Panc1 (cell line): Measurements from ENCODE around the gene TP53I11. TPM values are rescaled to one million over a fixed set of nuclear protein-coding genes. Genes with fewer than 3 reads are reported as not detected.

ENCODE experiments used
- ATAC-seq: fragments of 200-7000 bp; cut with Tn5 transposase; 2 replicates; pipeline ENCODE4 v1.9.1; 2020; ENCODE audit warnings: mild to moderate bottlenecking, moderate library complexity
- BruUV-seq: library from RNA; stranded (reverse); fragments of 400-500 nt; replicated peaks from 2 replicates; lab custom pipeline; 2021; lab: Mats Ljungman, UMichigan
- CTCF ChIA-PET: fragments of 300-600 bp; sonication (Branson Sonifier 250); formaldehyde crosslinking; loops from one replicate; lab custom pipeline; 2022; ENCODE audit warnings: antibody characterized with exemption; lab: Charles Lee
- POLR2A ChIA-PET: fragments of 300-600 bp; sonication (Branson Sonifier 250); formaldehyde crosslinking; loops from one replicate; lab custom pipeline; 2022; ENCODE audit warnings: antibody characterized with exemption; lab: Charles Lee
- DNase-seq: peaks from one replicate; pipeline ENCODE4 v3.0.0-alpha.2; 2010; ENCODE audit warnings: low read depth, low spot score
- H3K27ac ChIP-seq: 2 replicates; pipeline ENCODE4 v1.5.1; 2011; ENCODE audit warnings: mild to moderate bottlenecking, low read length, inconsistent platforms
- H3K27me3 ChIP-seq: fragments of 200-500 bp; sonication (Bioruptor generic); 2 replicates; pipeline ENCODE4 v1.6.0; 2014; ENCODE audit warnings: low read length, inconsistent platforms; ENCODE audit not compliant: control insufficient read depth, insufficient read depth
- H3K36me3 ChIP-seq: fragments of 200-500 bp; sonication (Bioruptor generic); 2 replicates; pipeline ENCODE4 v1.5.1; 2014; ENCODE audit warnings: inconsistent platforms, mild to moderate bottlenecking, low read length, moderate library complexity; ENCODE audit not compliant: control insufficient read depth, insufficient read depth
- H3K4me1 ChIP-seq: 2 replicates; pipeline ENCODE4 v1.5.1; 2011; ENCODE audit warnings: inconsistent platforms, mild to moderate bottlenecking, low read length, moderate library complexity; ENCODE audit not compliant: control insufficient read depth, insufficient read depth
- H3K4me3 ChIP-seq, 2 experiments: 2 replicates each; pipeline ENCODE4 v1.5.1; 2011 to 2012; ENCODE audit warnings: low read depth in 2 of 2, low read length in 2 of 2, mild to moderate bottlenecking in 2 of 2, inconsistent platforms in 1 of 2, moderate library complexity in 1 of 2
- H3K9me3 ChIP-seq: fragments of 200-500 bp; sonication (Bioruptor generic); 2 replicates; pipeline ENCODE4 v1.5.1; 2014; ENCODE audit warnings: low read depth, mild to moderate bottlenecking, inconsistent platforms, low read length, moderate library complexity; ENCODE audit not compliant: control insufficient read depth, insufficient read depth
- CTCF ChIP-seq: fragments of 450-650 bp; IDR thresholded peaks from 2 replicates; pipeline ENCODE4 v1.5.1; 2017; ENCODE audit warnings: mild to moderate bottlenecking
- POLR2AphosphoS5 ChIP-seq: IDR thresholded peaks from 2 replicates; pipeline ENCODE4 v1.6.1; 2012; ENCODE audit warnings: mild to moderate bottlenecking, low read depth, low read length, moderate library complexity
- REST ChIP-seq, 2 experiments: IDR thresholded peaks; 2 replicates each; pipeline ENCODE4 v1.6.1; 2011 to 2012; ENCODE audit warnings: low read depth in 2 of 2, control low read depth in 1 of 2, low read length in 1 of 2, mild to moderate bottlenecking in 1 of 2, moderate library complexity in 1 of 2; ENCODE audit not compliant: insufficient read depth in 1 of 2
- SIN3A ChIP-seq: IDR thresholded peaks from 2 replicates; pipeline ENCODE4 v1.6.1; 2012; ENCODE audit warnings: low read depth, mild to moderate bottlenecking, low read length, moderate library complexity, borderline replicate concordance; ENCODE audit not compliant: insufficient read depth
- TCF7L2 ChIP-seq: IDR thresholded peaks from 2 replicates; pipeline ENCODE4 v1.6.1; 2011; ENCODE audit warnings: mild to moderate bottlenecking, low read depth, low read length, inconsistent platforms
- in situ Hi-C: cut with HindIII; loops from 2 replicates; pipeline ENCODE4 v1.10.0; 2016; ENCODE audit warnings: low sequenced_read_pairs, low pct_unique_long_range_greater_than_20kb
- intact Hi-C: fragments of 100-400 bp; cut with micrococcal nuclease; formaldehyde crosslinking; loops from one replicate; pipeline ENCODE4 v1.10.0; 2022; ENCODE audit not compliant: unreplicated experiment
- total RNA-seq: library from RNA; stranded (reverse); gene quantifications from one replicate; pipeline ENCODE4 v1.2.1, GENCODE V29; 2021; ENCODE audit not compliant: unreplicated experiment

The TP53I11 gene
- total RNA-seq, 1 experiment from 2014 or later = 132 TPM

- Histone ChIP-seq H3K4me3 (no peak overlapping the region), H3K27ac (peak overlapping the region; percentile 91), H3K9me3 (no peaks in the 10 kb centered on the region), H3K4me1 (peaks cover 49% of the 10 kb centered on the region), H3K27me3 (no peaks in the 10 kb centered on the region), H3K36me3 (no peaks in the 10 kb centered on the region)
- ATAC-seq = 0 out of 2 replicates have a peak, but pooled peaks have one; percentile 24
- in situ Hi-C loops (no loop called here), intact Hi-C loops (no loop called here)
- no peak for DNase-seq
- BruUV-seq = no TSS peak
- ChIA-PET POLR2A (no interaction called here), CTCF (interaction anchor here (0.7 to 1.1 kb wide), 3 partner anchors 41 to 392 kb away, joined by 3 read pairs; no protein-coding TSS in a partner anchor)
- TF ChIP-seq TCF7L2 (no peak), CTCF (no peak; the same call in 1 of the 2 replicates), REST (IDR thresholded peaks at IDR 0.05; ENCODE audit: insufficient read depth in 1 of 2, low read depth in 2 of 2, low read length in 1 of 2) (no peak), POLR2AphosphoS5 (no peak), SIN3A (no peak)
These were observed 26.9 kb upstream of the TP53I11 start for GRCh38 chr11:44977493-44977984.

- no peak overlapping the region for H3K4me3 ChIP-seq
- no peaks in the 10 kb centered on the region for H3K27me3 ChIP-seq
- peak overlapping the region; percentile 91 for H3K27ac ChIP-seq
- no peak for TF ChIP-seq SIN3A
- TF ChIP-seq REST (IDR thresholded peaks at IDR 0.05; ENCODE audit: insufficient read depth in 1 of 2, low read depth in 2 of 2, low read length in 1 of 2) = no peak
- TF ChIP-seq TCF7L2 = no peak
- no peak for TF ChIP-seq CTCF
- no peak for TF ChIP-seq POLR2AphosphoS5
- ChIA-PET CTCF (interaction anchor here (0.7 to 1.1 kb wide), 3 partner anchors 16 to 391 kb away, joined by 3 to 5 read pairs (median 3); no protein-coding TSS in a partner anchor), POLR2A (no interaction called here)
- H3K36me3 ChIP-seq = no peaks in the 10 kb centered on the region
- intact Hi-C loops = no loop called here
- no TSS peak for BruUV-seq
- H3K9me3 ChIP-seq = no peaks in the 10 kb centered on the region
- no peak for DNase-seq
- in situ Hi-C loops = no loop called here
- H3K4me1 ChIP-seq = peaks cover 49% of the 10 kb centered on the region
- no peak for ATAC-seq
These were observed 25.9 kb upstream of the TP53I11 start for GRCh38 chr11:44976576-44976975.
